HEK293 (cell line): ENCODE measurements around the gene DSCAML1.

ENCODE experiments used
- SALL2 ChIP-seq: fragments of 450-650 bp; formaldehyde crosslinking; IDR thresholded peaks from 2 replicates; pipeline ENCODE4 v1.5.0; 2017; ENCODE audit warnings: missing biosample characterization, mild to moderate bottlenecking, missing genetic modification characterization, borderline replicate concordance
- TCF7L2 ChIP-seq: IDR thresholded peaks from 2 replicates; pipeline ENCODE4 v1.6.1; 2011; ENCODE audit warnings: low read depth, mild to moderate bottlenecking, inconsistent platforms, low read length, moderate library complexity, borderline replicate concordance
- TRIM28 ChIP-seq: IDR thresholded peaks from 2 replicates; pipeline ENCODE4 v1.6.1; 2011; ENCODE audit warnings: low read length, control low read depth, borderline replicate concordance
- YY1 ChIP-seq: fragments of 450-650 bp; formaldehyde crosslinking; IDR thresholded peaks from 2 replicates; pipeline ENCODE4 v1.5.1; 2018; ENCODE audit warnings: missing biosample characterization, missing genetic modification characterization
- ZBTB21 ChIP-seq: fragments of 450-650 bp; formaldehyde crosslinking; IDR thresholded peaks from 2 replicates; pipeline ENCODE4 v1.5.1; 2017; ENCODE audit warnings: missing biosample characterization, missing genetic modification characterization
- ZBTB7A ChIP-seq: fragments of 450-650 bp; formaldehyde crosslinking; IDR thresholded peaks from 2 replicates; pipeline ENCODE4 v1.5.1; 2016; ENCODE audit warnings: low read depth, missing biosample characterization, missing genetic modification characterization
- ZNF114 ChIP-seq: fragments of 450-650 bp; formaldehyde crosslinking; IDR thresholded peaks from 2 replicates; pipeline ENCODE4 v1.5.0; 2017; ENCODE audit warnings: missing biosample characterization, missing genetic modification characterization
- ZNF121 ChIP-seq: fragments of 450-650 bp; formaldehyde crosslinking; IDR thresholded peaks from 2 replicates; pipeline ENCODE4 v1.5.1; 2016; ENCODE audit warnings: missing biosample characterization, missing genetic modification characterization
- ZNF214 ChIP-seq: fragments of 450-650 bp; formaldehyde crosslinking; IDR thresholded peaks from 2 replicates; pipeline ENCODE4 v1.5.1; 2017; ENCODE audit warnings: missing biosample characterization, mild to moderate bottlenecking, missing genetic modification characterization, borderline replicate concordance
- ZNF416 ChIP-seq: fragments of 450-650 bp; formaldehyde crosslinking; IDR thresholded peaks from 2 replicates; pipeline ENCODE4 v1.5.1; 2016; ENCODE audit warnings: missing biosample characterization, missing genetic modification characterization
- ZNF777 ChIP-seq: fragments of 450-650 bp; formaldehyde crosslinking; IDR thresholded peaks from 2 replicates; pipeline ENCODE4 v1.5.1; 2017; ENCODE audit warnings: missing biosample characterization, missing genetic modification characterization, borderline replicate concordance
- TF ChIP-seq, protein P1 (sequence below): fragments of 450-650 bp; formaldehyde crosslinking; IDR thresholded peaks from 2 replicates; pipeline ENCODE4 v1.5.1; 2016; ENCODE audit warnings: missing biosample characterization, missing genetic modification characterization
- TF ChIP-seq, protein P2 (sequence below): fragments of 450-650 bp; formaldehyde crosslinking; IDR thresholded peaks from 2 replicates; pipeline ENCODE4 v1.5.1; 2016; ENCODE audit warnings: missing biosample characterization, missing genetic modification characterization

DNA sequence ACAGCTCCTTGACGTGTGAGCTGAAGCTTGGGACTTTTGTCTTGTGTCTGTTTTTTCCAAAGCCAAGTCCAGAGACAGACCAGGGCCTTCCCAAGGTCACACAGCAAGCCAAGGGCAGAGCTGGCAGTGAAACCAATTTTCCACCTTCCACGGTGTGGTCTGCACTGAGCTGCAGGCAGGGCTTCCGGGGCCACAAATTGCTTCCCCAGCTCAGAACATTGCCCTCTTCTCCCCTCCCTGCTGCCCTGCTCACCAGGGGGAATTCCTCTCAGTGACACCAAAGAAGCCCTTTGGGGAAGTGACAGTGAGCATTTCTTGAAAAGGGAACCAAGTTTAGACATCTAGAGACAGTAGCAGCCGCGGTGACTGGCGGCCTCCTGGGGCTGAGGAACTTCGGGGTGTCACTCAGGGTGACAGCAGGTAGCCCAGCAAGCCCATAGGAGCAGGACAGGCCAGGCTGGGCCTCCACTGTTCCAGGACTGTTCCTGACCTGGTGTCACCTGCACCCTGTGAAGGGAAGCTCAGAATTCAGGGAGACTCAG is 18.3 kb upstream of the DSCAML1 start:
- TF ChIP-seq ZNF114 (tag by site-specific recombination) (no peak), ZNF777 (tag by site-specific recombination) (no peak), TRIM28 (no peak), ZNF121 (tag by site-specific recombination) (no peak), SALL2 (tag by site-specific recombination) (no peak), TCF7L2 (no peak), YY1 (tag by site-specific recombination) (no peak), ZBTB21 (no peak), ZNF416 (no peak), ZNF214 (tag by site-specific recombination) (no peak), ZBTB7A (tag by site-specific recombination) (no peak)
- TF ChIP-seq, protein P1, sequence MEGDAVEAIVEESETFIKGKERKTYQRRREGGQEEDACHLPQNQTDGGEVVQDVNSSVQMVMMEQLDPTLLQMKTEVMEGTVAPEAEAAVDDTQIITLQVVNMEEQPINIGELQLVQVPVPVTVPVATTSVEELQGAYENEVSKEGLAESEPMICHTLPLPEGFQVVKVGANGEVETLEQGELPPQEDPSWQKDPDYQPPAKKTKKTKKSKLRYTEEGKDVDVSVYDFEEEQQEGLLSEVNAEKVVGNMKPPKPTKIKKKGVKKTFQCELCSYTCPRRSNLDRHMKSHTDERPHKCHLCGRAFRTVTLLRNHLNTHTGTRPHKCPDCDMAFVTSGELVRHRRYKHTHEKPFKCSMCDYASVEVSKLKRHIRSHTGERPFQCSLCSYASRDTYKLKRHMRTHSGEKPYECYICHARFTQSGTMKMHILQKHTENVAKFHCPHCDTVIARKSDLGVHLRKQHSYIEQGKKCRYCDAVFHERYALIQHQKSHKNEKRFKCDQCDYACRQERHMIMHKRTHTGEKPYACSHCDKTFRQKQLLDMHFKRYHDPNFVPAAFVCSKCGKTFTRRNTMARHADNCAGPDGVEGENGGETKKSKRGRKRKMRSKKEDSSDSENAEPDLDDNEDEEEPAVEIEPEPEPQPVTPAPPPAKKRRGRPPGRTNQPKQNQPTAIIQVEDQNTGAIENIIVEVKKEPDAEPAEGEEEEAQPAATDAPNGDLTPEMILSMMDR (tag by site-specific recombination): no peak
- TF ChIP-seq, protein P2, sequence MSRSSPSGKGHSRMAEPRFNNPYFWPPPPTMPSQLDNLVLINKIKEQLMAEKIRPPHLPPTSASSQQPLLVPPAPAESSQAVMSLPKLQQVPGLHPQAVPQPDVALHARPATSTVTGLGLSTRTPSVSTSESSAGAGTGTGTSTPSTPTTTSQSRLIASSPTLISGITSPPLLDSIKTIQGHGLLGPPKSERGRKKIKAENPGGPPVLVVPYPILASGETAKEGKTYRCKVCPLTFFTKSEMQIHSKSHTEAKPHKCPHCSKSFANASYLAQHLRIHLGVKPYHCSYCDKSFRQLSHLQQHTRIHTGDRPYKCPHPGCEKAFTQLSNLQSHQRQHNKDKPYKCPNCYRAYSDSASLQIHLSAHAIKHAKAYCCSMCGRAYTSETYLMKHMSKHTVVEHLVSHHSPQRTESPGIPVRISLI: no peak
